HuH-7 (cell line): Measurements from ENCODE around the gene UCKL1.

Experiments
- DNase-seq: peaks from one replicate; pipeline ENCODE4 v3.0.0; 2011; ENCODE audit warnings: low spot score

Gene UCKL1

GRCh38 chr20:63890201-63890576 is 66.0 kb downstream of the UCKL1 start:
- DNase-seq = no peak
